Endothelial cell of umbilical vein (primary cell): Measurements from ENCODE around the gene CAMTA1. TPM values are rescaled to one million over a fixed set of nuclear protein-coding genes. Genes with fewer than 3 reads are reported as not detected.

Source experiments
- BruUV-seq: library from RNA; stranded (reverse); fragments of 400-500 nt; replicated peaks from 2 replicates; lab custom pipeline; 2021; lab: Mats Ljungman, UMichigan
- CTCF ChIA-PET: fragments of 300-600, 350-600 bp; sonication (Branson Sonifier 250); formaldehyde crosslinking; loops from one replicate; lab custom pipeline; 2021; ENCODE audit warnings: antibody characterized with exemption, inconsistent platforms; lab: Charles Lee
- POLR2A ChIA-PET: fragments of 300-600, 350-600 bp; sonication (Branson Sonifier 250); formaldehyde crosslinking; loops from one replicate; lab custom pipeline; 2021; ENCODE audit warnings: antibody characterized with exemption, inconsistent platforms; lab: Charles Lee
- DNase-seq: peaks from one replicate; pipeline ENCODE4 v3.0.0-alpha.2; 2011; ENCODE audit warnings: low read depth, low spot score
- FAIRE-seq: peaks from 2 replicates; lab custom pipeline; 2011; peaks lifted over from hg19 to GRCh38; lab: Jason Lieb, UNC
- H2AFZ ChIP-seq: 2 replicates; pipeline ENCODE4 v1.6.0; 2012; ENCODE audit warnings: low read depth, low read length, control low read depth, inconsistent platforms
- H3K27ac ChIP-seq: 2 replicates; pipeline ENCODE4 v1.5.1; 2011; ENCODE audit warnings: low read depth, mild to moderate bottlenecking, control low read depth, low read length, moderate library complexity; ENCODE audit not compliant: insufficient read depth
- H3K27me3 ChIP-seq, 2 experiments: 2 replicates each; pipeline versions ENCODE4 v1.6.0 to v1.6.1; 2011; ENCODE audit warnings: low read length in 2 of 2, mixed read lengths in 1 of 2; ENCODE audit not compliant: control insufficient read depth in 2 of 2, insufficient read depth in 2 of 2
- H3K36me3 ChIP-seq, 2 experiments: 2 replicates in 1 of 2; 3 replicates in 1 of 2; pipeline ENCODE4 v1.5.1; 2011; ENCODE audit warnings: low read length in 2 of 2, mild to moderate bottlenecking in 1 of 2, moderate library complexity in 1 of 2; ENCODE audit not compliant: control insufficient read depth in 2 of 2, insufficient read depth in 2 of 2; ENCODE audit errors: extremely low read depth in 1 of 2
- H3K4me1 ChIP-seq: 3 replicates; pipeline ENCODE4 v1.5.1; 2011; ENCODE audit warnings: mild to moderate bottlenecking, low read length; ENCODE audit not compliant: control insufficient read depth, insufficient read depth; ENCODE audit errors: extremely low read depth
- H3K4me2 ChIP-seq: 2 replicates; pipeline ENCODE4 v1.6.1; 2011; ENCODE audit warnings: low read length, control low read depth, mixed read lengths; ENCODE audit not compliant: insufficient read depth
- H3K4me3 ChIP-seq, 3 experiments: fragments of 200-600 bp in 1 of 3; sonication (generic), shearing (Covaris generic) in 1 of 3; replicated peaks in 1 of 3; 2 replicates each; pipeline ENCODE4 v1.5.1; 2011 to 2016; ENCODE audit warnings: control low read depth in 3 of 3, low read length in 3 of 3, mild to moderate bottlenecking in 2 of 3, inconsistent platforms in 1 of 3, low read depth in 1 of 3, moderate library complexity in 1 of 3; ENCODE audit not compliant: insufficient read depth in 1 of 3
- H3K79me2 ChIP-seq: 2 replicates; pipeline ENCODE4 v1.6.0; 2012; ENCODE audit warnings: low read length, inconsistent platforms; ENCODE audit not compliant: control insufficient read depth, insufficient read depth
- H3K9ac ChIP-seq: replicated peaks from 2 replicates; pipeline ENCODE3; 2011; ENCODE audit warnings: low read length, control low read depth; ENCODE audit not compliant: insufficient read depth; ENCODE audit errors: extremely low read depth
- H3K9me1 ChIP-seq: replicated peaks from 3 replicates; pipeline ENCODE4 v1.6.0; 2011; ENCODE audit warnings: mild to moderate bottlenecking, low read length; ENCODE audit not compliant: control insufficient read depth, insufficient read depth; ENCODE audit errors: extremely low read depth
- H3K9me3 ChIP-seq: replicated peaks from 2 replicates; pipeline ENCODE4 v1.5.1; 2012; ENCODE audit warnings: low read length, inconsistent platforms; ENCODE audit not compliant: control insufficient read depth, insufficient read depth
- H4K20me1 ChIP-seq: replicated peaks from 2 replicates; pipeline ENCODE3; 2011; ENCODE audit warnings: mild to moderate bottlenecking, low read length; ENCODE audit not compliant: control insufficient read depth, insufficient read depth; ENCODE audit errors: extremely low read depth
- CTCF ChIP-seq, 2 donors: IDR thresholded peaks; 1 replicate in 1 of 2; 2 replicates in 1 of 2; pipeline ENCODE4 v1.5.1; 2011; ENCODE audit warnings: low read length in 2 of 2, mild to moderate bottlenecking in 2 of 2, moderate library complexity in 2 of 2, control low read depth in 1 of 2, inconsistent platforms in 1 of 2, low read depth in 1 of 2; ENCODE audit not compliant: insufficient read depth in 1 of 2; ENCODE audit errors: extremely low read depth in 1 of 2
- EZH2 ChIP-seq: IDR thresholded peaks from 2 replicates; pipeline ENCODE4 v1.6.1; 2012; ENCODE audit warnings: borderline replicate concordance, low read depth, mild to moderate bottlenecking, moderate library complexity, low read length, inconsistent platforms; ENCODE audit not compliant: severe bottlenecking
- FOS ChIP-seq: IDR thresholded peaks from 2 replicates; pipeline ENCODE4 v1.6.1; 2011; ENCODE audit warnings: mild to moderate bottlenecking, low read length, moderate library complexity, borderline replicate concordance; ENCODE audit not compliant: insufficient read depth
- GATA2 ChIP-seq: IDR thresholded peaks from 2 replicates; pipeline ENCODE4 v1.7.0; 2011; ENCODE audit warnings: low read depth, mild to moderate bottlenecking, moderate library complexity, mixed read lengths, low read length; ENCODE audit not compliant: insufficient read length, insufficient read depth
- JUN ChIP-seq: IDR thresholded peaks from 2 replicates; pipeline ENCODE4 v1.6.1; 2011; ENCODE audit warnings: borderline replicate concordance, low read depth; ENCODE audit not compliant: insufficient read length, insufficient read depth
- MAX ChIP-seq: IDR thresholded peaks from 2 replicates; pipeline ENCODE4 v1.6.1; 2011; ENCODE audit not compliant: insufficient read depth, insufficient read length
- MYC ChIP-seq: IDR thresholded peaks from one replicate; pipeline ENCODE4 v1.6.1; 2011; ENCODE audit warnings: mild to moderate bottlenecking, low read depth, low read length
- POLR2A ChIP-seq: IDR thresholded peaks from 2 replicates; pipeline ENCODE4 v1.6.1; 2012; ENCODE audit warnings: low read depth, mild to moderate bottlenecking, control low read depth, low read length
- POLR2AphosphoS5 ChIP-seq: IDR thresholded peaks from 2 replicates; pipeline ENCODE4 v1.6.1; 2012; ENCODE audit warnings: low read depth, mild to moderate bottlenecking, control low read depth, low read length, moderate library complexity; ENCODE audit not compliant: insufficient read depth
- dilution Hi-C: fragments of 300-500 bp; cut with MboI; formaldehyde crosslinking; loops from one replicate; pipeline ENCODE4 v1.15.0; 2019; ENCODE audit warnings: low sequenced_read_pairs; ENCODE audit not compliant: extremely low pct_ligation_motif_present
- intact Hi-C: fragments of 100-400 bp; cut with micrococcal nuclease; formaldehyde crosslinking; loops from one replicate; pipeline ENCODE4 v1.10.0; 2022
- polyA plus RNA-seq, 4 experiments: library from polyadenylated mRNA; depleted of rRNA in 3 of 4; stranded (reverse) in 3 of 4; unstranded in 1 of 4; fragments of >200 nt; gene quantifications; 2 replicates each; pipeline versions ENCODE4 v1.2.1 to v1.2.3, GENCODE V29; 2011 to 2012; ENCODE audit warnings: missing spikeins in 1 of 4
- total RNA-seq: library from RNA; stranded (reverse); gene quantifications from 2 replicates; pipeline ENCODE4 v1.2.3, GENCODE V29; 2021

The CAMTA1 gene
- total and polyA plus RNA-seq, 2 donors (not counting 3 experiments of a cell fraction or from before 2014, with no cell fraction given): 50.8 to 92.7 TPM

GRCh38 chr1:7506454-7507284, 721.4 kb downstream of the CAMTA1 start:
- Histone ChIP-seq H3K9me1 (no peaks in the 10 kb centered on the region), H4K20me1 (no peaks in the 10 kb centered on the region), H3K4me3 (no peak overlapping the region), H3K9ac (no peak overlapping the region), H3K4me2 (no peak overlapping the region), H3K9me3 (no peaks in the 10 kb centered on the region), H3K36me3 (no peaks in the 10 kb centered on the region), H3K79me2 (no peaks in the 10 kb centered on the region), H2AFZ (no peak overlapping the region), H3K27me3 (no peaks in the 10 kb centered on the region), H3K4me1 (no peaks in the 10 kb centered on the region), H3K27ac (no peak overlapping the region)
- TF ChIP-seq FOS (no peak), JUN (no peak), CTCF (IDR thresholded peaks at IDR 0.05; ENCODE audit: extremely low read depth in 1 of 2, insufficient read depth in 1 of 2, low read depth in 1 of 2, low read length in 2 of 2) (no peak), MYC (no peak), POLR2A (no peak), POLR2AphosphoS5 (no peak), MAX (no peak), EZH2 (no peak), GATA2 (no peak)
- no peak for DNase-seq
- no TSS peak for BruUV-seq
- intact Hi-C loops (no loop called here), dilution Hi-C loops (no loop called here)
- ChIA-PET CTCF (no interaction called here), POLR2A (no interaction called here)
- FAIRE-seq: no peak
